Cardiac fibroblast (primary cell): ENCODE data around the gene ITK.

Experiments
- DNase-seq, 2 donors: peaks; one replicate each; pipeline versions ENCODE4 v3.0.0 to v3.0.0-alpha.2; 2010; ENCODE audit warnings: low read depth in 2 of 2
- H3K4me3 ChIP-seq, 2 donors: replicated peaks in 1 of 2; 1 replicate in 1 of 2; 2 replicates in 1 of 2; pipeline ENCODE4 v1.5.1; 2011; ENCODE audit warnings: low read depth in 2 of 2, low read length in 2 of 2, mild to moderate bottlenecking in 2 of 2, moderate library complexity in 1 of 2
- CTCF ChIP-seq: IDR thresholded peaks from one replicate; pipeline ENCODE4 v1.5.1; 2011; ENCODE audit warnings: low read depth, mild to moderate bottlenecking, low read length, inconsistent platforms

Gene ITK

GRCh38 chr5:157217289-157218024, 36.8 kb downstream of the ITK start:
- no peak overlapping the region for H3K4me3 ChIP-seq
- no peak for TF ChIP-seq CTCF
- DNase-seq, result no peak

GRCh38 chr5:157219491-157220271, 39.0 kb downstream of the ITK start:
- H3K4me3 ChIP-seq, result no peak overlapping the region
- TF ChIP-seq CTCF, result no peak
- peak in 1 of 2 donors; percentile 6 for DNase-seq

- H3K4me3 ChIP-seq, result no peak overlapping the region
- no peak for DNase-seq
- no peak for TF ChIP-seq CTCF
These were observed 41.3 kb downstream of the ITK start for GRCh38 chr5:157221959-157222358.

GRCh38 chr5:157222506-157223230, 42.0 kb downstream of the ITK start:
- DNase-seq, result peak; percentile 10 to 12
- no peak for TF ChIP-seq CTCF
- H3K4me3 ChIP-seq, result no peak overlapping the region

- no peak for DNase-seq
- no peak overlapping the region for H3K4me3 ChIP-seq
These were observed 45.1 kb downstream of the ITK start for GRCh38 chr5:157225469-157226422.

More at GRCh38 chr5:157225469-157226422, 45.1 kb downstream of the ITK start:
- TF ChIP-seq CTCF, result no peak
